GM23338 (cell line): ENCODE data around the gene JAZF1. TPM values are rescaled to one million over a fixed set of nuclear protein-coding genes. Genes with fewer than 3 reads are reported as not detected.

Experiments used
- ATAC-seq: fragments of 200-7000 bp; cut with Tn5 transposase; 3 replicates; pipeline ENCODE4 v1.9.1; 2020
- DNase-seq: peaks from one replicate; pipeline ENCODE4 v3.0.0-alpha.2; 2015; ENCODE audit warnings: low spot score
- H2AFZ ChIP-seq: fragments of 200-600 bp; sonication (generic); 2 replicates; pipeline ENCODE4 v1.8.0; 2016; ENCODE audit warnings: antibody characterized with exemption, mild to moderate bottlenecking, moderate library complexity
- H3F3A ChIP-seq: fragments of 200-600 bp; sonication (generic); replicated peaks from 2 replicates; pipeline ENCODE4 v1.8.0; 2017; ENCODE audit warnings: antibody characterized with exemption, mixed run types, low read depth
- H3K27ac ChIP-seq: fragments of 200-600 bp; sonication (generic); 2 replicates; pipeline ENCODE4 v1.6.1; 2016; ENCODE audit warnings: low read depth
- H3K27me3 ChIP-seq: fragments of 200-600 bp; sonication (generic); 2 replicates; pipeline ENCODE4 v1.8.0; 2016; ENCODE audit warnings: mild to moderate bottlenecking, mixed run types, moderate library complexity; ENCODE audit not compliant: insufficient read depth
- H3K36me3 ChIP-seq: fragments of 200-600 bp; sonication (generic); 2 replicates; pipeline ENCODE4 v1.8.0; 2016; ENCODE audit warnings: mild to moderate bottlenecking; ENCODE audit not compliant: insufficient read depth
- H3K4me1 ChIP-seq: fragments of 200-600 bp; sonication (generic); 2 replicates; pipeline ENCODE4 v1.8.0; 2016; ENCODE audit warnings: mild to moderate bottlenecking, moderate library complexity; ENCODE audit not compliant: insufficient read depth
- H3K4me2 ChIP-seq: fragments of 200-600 bp; sonication (generic); 2 replicates; pipeline ENCODE4 v1.7.1; 2017; ENCODE audit warnings: mixed run types
- H3K4me3 ChIP-seq: fragments of 200-600 bp; sonication (generic); 2 replicates; pipeline ENCODE4 v1.6.1; 2016; ENCODE audit warnings: mixed run types
- H3K79me2 ChIP-seq: fragments of 200-600 bp; sonication (generic); replicated peaks from 2 replicates; pipeline ENCODE4 v1.8.0; 2017; ENCODE audit warnings: mild to moderate bottlenecking; ENCODE audit not compliant: insufficient read depth
- H3K9me2 ChIP-seq: fragments of 200-600 bp; sonication (generic); 2 replicates; pipeline ENCODE4 v1.8.0; 2017; ENCODE audit not compliant: insufficient read depth
- H4K20me1 ChIP-seq: fragments of 200-600 bp; sonication (generic); replicated peaks from 2 replicates; pipeline ENCODE4 v1.8.0; 2017; ENCODE audit warnings: mild to moderate bottlenecking; ENCODE audit not compliant: insufficient read depth
- H3K27ac Mint-ChIP-seq: 2 replicates; pipeline ENCODE4 v1.8.0; 2020; ENCODE audit warnings: inconsistent platforms, mild to moderate bottlenecking, moderate library complexity, mixed read lengths
- H3K27me3 Mint-ChIP-seq: 3 replicates; pipeline ENCODE4 v1.8.0; 2022; ENCODE audit warnings: low read depth, mild to moderate bottlenecking, moderate library complexity, mixed read lengths, inconsistent platforms; ENCODE audit not compliant: insufficient read depth, poor library complexity
- H3K36me3 Mint-ChIP-seq: 3 replicates; pipeline ENCODE4 v1.8.0; 2021; ENCODE audit warnings: low read depth, mild to moderate bottlenecking, inconsistent platforms, moderate library complexity, mixed read lengths
- H3K4me1 Mint-ChIP-seq: 3 replicates; pipeline ENCODE4 v1.8.0; 2020; ENCODE audit warnings: mild to moderate bottlenecking, inconsistent platforms, mixed read lengths
- H3K4me3 Mint-ChIP-seq: 3 replicates; pipeline ENCODE4 v1.8.0; 2021; ENCODE audit warnings: moderate library complexity, mild to moderate bottlenecking, inconsistent platforms, mixed read lengths
- H3K9me3 Mint-ChIP-seq: 3 replicates; pipeline ENCODE4 v1.8.0; 2020; ENCODE audit warnings: moderate library complexity, mild to moderate bottlenecking, inconsistent platforms, mixed read lengths
- ETS1 ChIP-seq: IDR thresholded peaks from 2 replicates; pipeline ENCODE4 v1.6.1; 2016; ENCODE audit warnings: antibody characterized with exemption
- EZH2 ChIP-seq: fragments of 200-600 bp; sonication (generic); IDR thresholded peaks from one replicate; pipeline ENCODE4 v1.8.0; 2017; ENCODE audit warnings: antibody characterized with exemption, mild to moderate bottlenecking, low read depth; ENCODE audit not compliant: unreplicated experiment
- EZH2phosphoT487 ChIP-seq: fragments of 200-600 bp; sonication (generic); IDR thresholded peaks from one replicate; pipeline ENCODE4 v1.8.1; 2018; ENCODE audit warnings: antibody characterized with exemption; ENCODE audit not compliant: unreplicated experiment
- JUNB ChIP-seq: IDR thresholded peaks from one replicate; pipeline ENCODE4 v1.6.1; 2016; ENCODE audit warnings: antibody characterized with exemption; ENCODE audit not compliant: unreplicated experiment
- NANOG ChIP-seq: IDR thresholded peaks from 2 replicates; pipeline ENCODE4 v1.6.1; 2016; ENCODE audit warnings: antibody characterized with exemption, borderline replicate concordance
- POLR2AphosphoS5 ChIP-seq: IDR thresholded peaks from 2 replicates; pipeline ENCODE4 v1.6.1; 2016; ENCODE audit warnings: antibody characterized with exemption, low read depth
- REST ChIP-seq: IDR thresholded peaks from one replicate; pipeline ENCODE4 v1.6.1; 2018; ENCODE audit warnings: antibody characterized with exemption; ENCODE audit not compliant: unreplicated experiment
- STAT1 ChIP-seq: IDR thresholded peaks from one replicate; pipeline ENCODE4 v1.6.1; 2016; ENCODE audit warnings: antibody characterized with exemption; ENCODE audit not compliant: unreplicated experiment
- ZNF114 ChIP-seq: fragments of 250-450 bp; sonication (Bioruptor Pico); IDR thresholded peaks from 2 replicates; pipeline ENCODE4 v1.5.0; 2020; ENCODE audit warnings: mild to moderate bottlenecking, moderate library complexity
- ZNF331 ChIP-seq: fragments of 250-450 bp; sonication (Bioruptor Pico); IDR thresholded peaks from 2 replicates; pipeline ENCODE4 v1.5.0; 2020; ENCODE audit warnings: low read depth, mild to moderate bottlenecking, moderate library complexity
- polyA plus RNA-seq: library from polyadenylated mRNA; unstranded; fragments of >200 nt; fragmentation: Nextera tagmentation; extraction: Ambion mirVana; gene quantifications from 2 replicates; pipeline ENCODE4 v1.2.1, GENCODE V29; 2016
- total RNA-seq: library from RNA; depleted of rRNA; stranded (reverse); fragments of >200 nt; shearing (Covaris generic); gene quantifications from 2 replicates; pipeline ENCODE4 v1.2.3, GENCODE V29; 2014
- TF ChIP-seq, protein P1 (sequence below), 2 experiments: fragments of 200-600 bp in 1 of 2; sonication (generic) in 1 of 2; conservative IDR thresholded peaks; 2 replicates each; pipeline versions ENCODE4 v1.5.1 to v1.6.1; 2016 to 2017; ENCODE audit warnings: antibody characterized with exemption in 2 of 2, low read depth in 2 of 2, mild to moderate bottlenecking in 2 of 2, moderate library complexity in 1 of 2

JAZF1 gene
- total and polyA plus RNA-seq, 2 experiments from 2014 or later, result 12.2 to 22.2 TPM

- TF ChIP-seq REST, result no peak
- TF ChIP-seq STAT1, result no peak
- no peak for TF ChIP-seq JUNB
- TF ChIP-seq ETS1, result no peak
- no peak for TF ChIP-seq EZH2phosphoT487
These were observed 21.6 kb upstream of the JAZF1 start (continued) for GRCh38 chr7:28202222-28202621.

DNA sequence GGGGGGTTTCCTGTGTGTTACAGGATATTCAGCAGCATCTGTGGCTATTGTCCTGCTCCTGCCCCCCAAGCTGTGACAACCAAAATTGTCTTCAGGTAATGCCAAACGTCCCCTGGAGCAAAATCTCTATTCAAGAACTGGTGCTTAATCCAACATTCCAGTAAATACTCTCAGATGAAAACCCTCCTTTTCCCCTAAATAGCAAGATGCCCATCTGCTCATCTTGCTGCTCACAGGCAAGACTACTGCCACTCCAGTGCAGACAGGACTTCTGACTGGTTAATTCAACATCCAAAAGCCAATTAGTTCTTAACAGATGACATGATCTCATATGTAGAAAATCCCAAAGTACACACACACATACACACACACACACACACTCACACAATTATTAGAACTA lies 20.5 kb upstream of the JAZF1 start:
- TF ChIP-seq ZNF114 (CRISPR knock-in tag), result no peak
- no peak for TF ChIP-seq EZH2phosphoT487
- no peak for DNase-seq
- Histone ChIP-seq H3K36me3 (no peaks in the 10 kb centered on the region), H3K27ac (no peak overlapping the region), H3K9me2 (no peaks in the 10 kb centered on the region), H3F3A (0 out of 2 replicates have a peak, but pooled peaks cover 4% of the 10 kb centered on the region), H4K20me1 (no peaks in the 10 kb centered on the region), H2AFZ (peak overlapping the region; percentile 77; the same call in 1 of the 2 replicates), H3K79me2 (no peaks in the 10 kb centered on the region), H3K4me1 (no peaks in the 10 kb centered on the region), H3K4me2 (no peak overlapping the region), H3K27me3 (no peaks in the 10 kb centered on the region), H3K4me3 (no peak overlapping the region)
- peaks cover under 1% of the 10 kb centered on the region; the same call in 1 of the 3 replicates for H3K4me1 Mint-ChIP-seq
- H3K27me3 Mint-ChIP-seq, result peaks cover 4% of the 10 kb centered on the region
- no peak for ATAC-seq
- H3K4me3 Mint-ChIP-seq, result no peak overlapping the region
- no peaks in the 10 kb centered on the region for H3K9me3 Mint-ChIP-seq
- no peaks in the 10 kb centered on the region for H3K36me3 Mint-ChIP-seq
- no peak overlapping the region for H3K27ac Mint-ChIP-seq

DNA sequence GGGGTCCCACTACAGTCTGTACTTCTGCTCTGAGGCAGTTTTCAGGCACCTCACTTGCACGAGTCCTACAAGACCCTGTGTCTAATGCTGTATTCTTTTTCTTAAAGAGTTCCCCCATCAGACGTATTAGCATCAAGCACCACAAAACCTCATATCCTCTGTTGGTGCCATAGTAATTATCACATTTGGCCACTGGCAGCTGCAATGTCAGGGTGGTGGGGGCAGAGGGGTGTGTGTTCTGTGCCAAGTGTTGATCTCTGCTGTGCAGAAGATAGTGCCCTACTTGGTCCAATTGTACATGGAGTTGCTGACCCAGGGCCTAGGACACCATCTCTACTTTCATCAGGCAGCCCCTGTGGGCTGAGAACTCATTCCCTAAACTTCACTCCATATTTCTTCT lies 20.0 kb upstream of the JAZF1 start:
- Mint-ChIP-seq H3K36me3 (no peaks in the 10 kb centered on the region), H3K4me3 (no peak overlapping the region), H3K27me3 (peaks cover 4% of the 10 kb centered on the region), H3K4me1 (peaks cover 5% of the 10 kb centered on the region), H3K27ac (no peak overlapping the region), H3K9me3 (no peaks in the 10 kb centered on the region)
- no peak overlapping the region for H3K27ac ChIP-seq
- TF ChIP-seq POLR2AphosphoS5, result no peak
- no peak for TF ChIP-seq ETS1
- TF ChIP-seq NANOG, result no peak
- no peak for TF ChIP-seq REST
- no peak for TF ChIP-seq EZH2
- TF ChIP-seq, protein P1, sequence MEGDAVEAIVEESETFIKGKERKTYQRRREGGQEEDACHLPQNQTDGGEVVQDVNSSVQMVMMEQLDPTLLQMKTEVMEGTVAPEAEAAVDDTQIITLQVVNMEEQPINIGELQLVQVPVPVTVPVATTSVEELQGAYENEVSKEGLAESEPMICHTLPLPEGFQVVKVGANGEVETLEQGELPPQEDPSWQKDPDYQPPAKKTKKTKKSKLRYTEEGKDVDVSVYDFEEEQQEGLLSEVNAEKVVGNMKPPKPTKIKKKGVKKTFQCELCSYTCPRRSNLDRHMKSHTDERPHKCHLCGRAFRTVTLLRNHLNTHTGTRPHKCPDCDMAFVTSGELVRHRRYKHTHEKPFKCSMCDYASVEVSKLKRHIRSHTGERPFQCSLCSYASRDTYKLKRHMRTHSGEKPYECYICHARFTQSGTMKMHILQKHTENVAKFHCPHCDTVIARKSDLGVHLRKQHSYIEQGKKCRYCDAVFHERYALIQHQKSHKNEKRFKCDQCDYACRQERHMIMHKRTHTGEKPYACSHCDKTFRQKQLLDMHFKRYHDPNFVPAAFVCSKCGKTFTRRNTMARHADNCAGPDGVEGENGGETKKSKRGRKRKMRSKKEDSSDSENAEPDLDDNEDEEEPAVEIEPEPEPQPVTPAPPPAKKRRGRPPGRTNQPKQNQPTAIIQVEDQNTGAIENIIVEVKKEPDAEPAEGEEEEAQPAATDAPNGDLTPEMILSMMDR (conservative IDR thresholded peaks at IDR 0.05; ENCODE audit: low read depth in 2 of 2), result no peak
- no peak for TF ChIP-seq STAT1
- TF ChIP-seq ZNF114 (CRISPR knock-in tag), result no peak
- TF ChIP-seq ZNF331 (CRISPR knock-in tag), result no peak
- H3K4me3 ChIP-seq, result no peak overlapping the region
- H3K79me2 ChIP-seq, result no peaks in the 10 kb centered on the region
- H3F3A ChIP-seq, result 0 out of 2 replicates have a peak, but pooled peaks cover 5% of the 10 kb centered on the region
- H4K20me1 ChIP-seq, result no peaks in the 10 kb centered on the region
- H3K4me1 ChIP-seq, result peaks cover 5% of the 10 kb centered on the region; the same call in 1 of the 2 replicates
- no peaks in the 10 kb centered on the region for H3K36me3 ChIP-seq
- H3K4me2 ChIP-seq, result no peak overlapping the region
- no peaks in the 10 kb centered on the region for H3K9me2 ChIP-seq
- DNase-seq (no peak), ATAC-seq (no peak)
- H3K27me3 ChIP-seq, result no peaks in the 10 kb centered on the region
- peak overlapping the region; percentile 77 for H2AFZ ChIP-seq
